Right kidney (tissue), 1 donor: ENCODE measurements around the gene MPHOSPH9.

Experiments used
- DNase-seq: peaks from one replicate; pipeline ENCODE4 v3.0.0-alpha.2; 2016

MPHOSPH9 gene

DNA sequence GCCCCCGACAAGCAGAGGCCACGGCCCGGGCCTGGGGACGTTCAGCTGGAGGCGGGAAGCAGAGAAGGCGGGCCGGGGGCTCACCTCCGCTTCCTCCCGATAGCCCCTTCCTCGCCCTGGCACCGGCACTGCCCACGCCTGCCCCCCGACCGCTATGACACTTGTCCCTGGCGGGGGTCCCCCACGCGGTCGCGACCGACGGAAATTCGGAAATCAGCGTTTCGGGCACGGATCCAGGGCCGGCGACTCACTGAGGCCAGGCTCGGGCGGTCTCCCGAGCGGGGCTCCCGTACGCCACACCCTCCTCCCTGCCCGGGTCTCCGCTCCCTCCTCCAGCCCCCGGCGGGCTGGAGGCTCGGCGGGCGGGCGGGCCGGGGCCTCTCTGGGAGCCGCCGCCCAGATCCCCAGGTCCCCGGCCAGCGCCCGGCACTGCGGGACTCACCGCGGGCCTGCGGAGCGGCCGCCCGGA, 82.6 kb downstream of the MPHOSPH9 start:
- peak; percentile 61 for DNase-seq

DNA sequence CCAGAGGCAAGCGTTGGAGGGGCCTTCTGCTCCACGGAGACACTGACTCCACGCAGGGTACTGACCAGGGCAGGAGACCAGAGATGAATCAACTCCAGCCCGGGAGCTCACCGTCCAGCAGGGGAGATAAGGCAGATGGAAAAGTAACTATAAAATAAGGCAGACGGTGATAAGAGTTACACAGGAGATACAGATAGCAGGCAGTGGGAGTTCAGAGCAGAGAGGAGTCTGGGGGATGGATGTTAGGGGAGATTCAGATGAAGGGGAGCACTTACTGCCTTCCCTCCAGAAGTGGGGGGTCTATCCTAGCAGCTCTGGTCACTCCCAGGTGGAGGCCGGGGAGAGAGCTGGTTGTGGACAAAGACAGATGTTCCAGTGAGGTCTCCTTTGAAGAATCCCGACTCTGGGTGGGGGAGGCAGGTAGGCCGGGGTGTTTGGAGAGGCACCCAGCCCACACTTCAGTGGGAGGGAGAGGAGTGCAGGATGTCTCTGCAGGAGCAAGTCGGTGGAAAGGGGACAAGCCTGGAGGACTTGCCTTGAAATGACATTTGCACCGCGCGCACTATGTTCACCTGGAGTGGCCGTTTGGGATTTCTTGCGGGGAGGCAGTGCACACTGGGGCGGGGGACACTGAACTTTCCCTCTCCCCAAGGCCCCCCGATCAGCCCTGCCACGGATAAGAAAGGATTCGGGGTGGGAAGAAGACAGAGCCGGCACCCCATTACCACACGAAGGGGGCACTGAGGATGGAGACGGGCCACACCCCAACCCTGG, 83.3 kb downstream of the MPHOSPH9 start:
- DNase-seq: no peak

DNA sequence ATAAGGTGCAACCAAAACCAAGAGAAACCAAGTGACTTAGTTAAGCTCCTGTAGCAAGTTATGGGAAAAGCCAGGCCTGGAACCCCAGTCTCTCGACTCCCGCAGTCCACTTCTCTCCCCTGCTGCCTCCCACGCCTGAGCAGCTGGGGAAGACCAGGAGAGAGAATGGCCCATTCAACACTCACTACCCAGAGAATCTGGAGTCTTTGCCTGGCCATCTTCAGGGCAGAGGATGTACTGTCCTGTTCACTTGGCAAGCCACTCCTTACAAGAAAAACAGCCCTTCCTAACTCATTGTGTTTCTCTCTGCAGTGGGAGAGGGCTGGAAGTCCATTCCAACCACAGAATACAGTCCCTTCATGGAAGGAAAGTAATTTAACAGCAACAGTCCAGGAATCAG, 83.9 kb downstream of the MPHOSPH9 start:
- no peak for DNase-seq

DNA sequence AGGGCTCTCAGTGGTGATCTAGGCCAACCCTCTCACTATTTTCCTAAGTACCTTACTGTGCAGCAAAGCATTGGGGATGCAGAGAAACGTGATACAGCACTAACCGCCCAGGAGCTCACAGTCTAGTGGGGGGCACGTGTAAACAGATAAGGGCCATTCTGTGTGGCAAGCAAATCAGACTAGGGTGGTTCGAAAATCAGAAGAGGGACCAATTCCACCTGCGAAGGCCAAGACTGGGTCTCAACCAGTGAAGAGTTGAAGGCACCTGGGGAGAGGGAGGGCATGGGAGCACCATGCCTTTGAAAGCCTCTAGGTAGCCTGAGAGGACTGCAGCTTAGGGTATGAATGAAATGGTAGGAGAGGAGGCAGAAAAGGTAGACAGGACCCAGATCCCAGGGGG, 84.3 kb downstream of the MPHOSPH9 start:
- no peak for DNase-seq

DNA sequence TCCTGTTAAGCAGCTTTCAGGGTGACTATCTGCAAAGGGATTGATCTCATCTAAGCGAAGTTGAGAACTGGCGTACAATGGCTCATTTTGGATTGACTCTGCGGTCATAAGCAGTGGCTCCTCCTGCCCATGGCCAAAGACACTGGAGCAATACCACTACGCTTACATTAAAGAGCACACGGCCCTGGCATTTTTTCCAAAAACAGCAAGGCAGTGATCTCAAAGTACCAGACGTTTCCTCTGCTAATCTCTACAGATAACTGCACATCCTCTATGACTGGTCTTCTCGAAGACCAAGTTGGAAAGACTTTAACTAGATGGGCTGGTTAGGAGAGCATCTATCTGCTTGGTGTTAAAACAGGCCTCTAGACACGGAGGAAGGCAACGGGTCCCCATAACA, 84.7 kb downstream of the MPHOSPH9 start:
- DNase-seq: no peak

DNA sequence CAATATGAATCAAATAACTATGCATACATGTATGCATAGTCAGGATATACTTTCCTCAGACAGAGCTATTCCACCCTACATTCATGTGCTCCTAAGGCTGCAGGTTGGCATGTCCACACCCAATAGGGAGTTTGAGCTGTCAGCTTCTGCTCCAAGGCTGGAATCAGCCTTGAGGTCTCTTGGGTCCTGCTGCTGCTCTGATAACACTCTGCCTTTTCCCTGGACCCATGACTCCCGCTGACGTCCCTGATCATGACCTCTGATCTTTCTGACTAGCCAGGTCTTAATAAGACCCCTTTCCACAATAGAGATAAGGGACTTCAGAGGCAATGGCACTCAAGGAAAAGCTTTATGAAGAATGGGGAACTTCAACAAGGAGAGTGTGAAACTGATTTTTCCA, 87.7 kb downstream of the MPHOSPH9 start:
- no peak for DNase-seq

DNA sequence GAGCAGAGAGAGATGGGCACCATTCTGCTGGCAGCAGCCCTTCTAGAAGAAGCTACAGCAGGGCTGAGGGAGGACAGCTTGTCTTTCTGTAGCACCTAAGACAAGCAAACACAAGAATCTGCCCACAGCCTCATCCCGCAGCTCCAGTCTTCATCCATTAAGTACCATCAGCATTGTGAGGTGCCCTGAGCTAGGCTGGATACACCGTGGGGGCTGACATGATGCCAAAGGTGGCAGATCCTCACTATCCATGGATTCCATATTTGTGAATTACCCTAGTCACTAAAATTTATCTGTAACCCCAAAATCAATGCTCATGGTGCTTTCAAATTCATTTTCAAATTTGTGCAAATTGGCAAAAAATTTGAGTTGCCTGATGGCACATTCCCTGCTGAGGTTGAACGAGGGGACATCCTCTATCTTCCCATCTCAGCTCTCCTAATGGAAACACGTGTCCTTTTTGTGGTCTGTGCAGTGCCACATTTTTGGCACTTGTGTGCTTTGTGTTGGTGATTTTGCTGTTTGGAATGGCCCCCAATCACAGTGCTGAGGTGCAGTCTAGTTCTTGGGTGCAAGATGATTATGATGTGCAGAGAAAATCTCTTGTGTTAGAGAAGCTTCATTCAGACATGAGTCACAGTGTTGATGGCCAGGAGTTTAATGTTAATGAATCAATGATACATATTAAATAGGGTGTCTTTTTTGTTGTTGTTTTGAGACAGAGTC, 89.0 kb downstream of the MPHOSPH9 start:
- no peak for DNase-seq

DNA sequence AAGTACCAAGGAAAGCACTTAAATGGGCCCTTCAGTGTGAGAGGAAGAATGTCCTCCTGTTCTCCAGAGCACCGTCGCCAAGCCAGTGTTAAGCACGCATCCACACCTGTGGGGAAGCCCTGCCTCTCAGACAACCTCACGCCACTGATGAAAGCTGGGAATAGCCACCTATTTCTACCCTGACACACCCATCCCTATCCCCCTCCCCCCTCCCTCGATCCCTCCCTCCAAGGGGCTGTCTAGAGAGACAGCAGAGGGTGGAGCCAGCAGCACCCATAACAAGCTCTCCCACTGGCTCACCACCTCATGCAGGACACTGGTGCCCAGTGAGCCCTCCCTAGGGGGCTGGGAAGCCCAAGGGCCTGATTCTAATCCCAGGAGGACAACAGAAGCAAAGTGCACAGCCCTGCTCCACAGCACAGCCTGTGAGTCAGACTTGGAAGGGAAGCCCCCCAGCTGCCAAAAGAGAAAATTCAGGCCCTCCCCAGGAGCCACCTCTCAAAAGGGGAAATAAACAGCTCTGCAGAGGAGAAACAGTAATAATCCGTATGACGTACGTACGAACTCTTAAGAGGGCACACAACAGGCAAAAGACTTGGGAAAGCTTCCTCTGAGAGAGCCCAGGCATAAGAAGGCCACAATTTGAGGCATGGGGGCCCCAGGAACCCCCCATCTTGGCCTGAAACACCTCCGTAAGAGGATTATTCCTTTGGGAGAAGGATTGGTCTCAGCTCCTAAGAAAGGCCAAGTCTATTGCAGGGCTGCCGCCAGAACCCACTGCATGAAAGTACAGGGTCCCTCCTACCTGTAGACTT, 89.8 kb downstream of the MPHOSPH9 start:
- DNase-seq: no peak

DNA sequence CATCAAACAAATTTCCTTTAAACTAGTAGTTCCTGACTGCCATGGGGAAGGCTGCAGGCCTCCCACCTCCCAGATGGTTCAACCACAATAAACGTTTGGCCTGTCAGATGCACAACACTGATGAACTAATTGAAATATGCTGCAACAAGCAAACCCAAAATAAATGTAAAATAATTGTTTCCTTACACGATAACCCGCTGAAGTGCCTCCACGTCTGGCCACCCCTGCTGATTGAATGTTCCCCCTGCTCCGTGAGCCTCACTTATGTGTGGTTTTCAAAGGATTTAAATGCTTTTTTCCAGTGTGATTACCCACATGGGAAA, 90.5 kb downstream of the MPHOSPH9 start:
- no peak for DNase-seq

DNA sequence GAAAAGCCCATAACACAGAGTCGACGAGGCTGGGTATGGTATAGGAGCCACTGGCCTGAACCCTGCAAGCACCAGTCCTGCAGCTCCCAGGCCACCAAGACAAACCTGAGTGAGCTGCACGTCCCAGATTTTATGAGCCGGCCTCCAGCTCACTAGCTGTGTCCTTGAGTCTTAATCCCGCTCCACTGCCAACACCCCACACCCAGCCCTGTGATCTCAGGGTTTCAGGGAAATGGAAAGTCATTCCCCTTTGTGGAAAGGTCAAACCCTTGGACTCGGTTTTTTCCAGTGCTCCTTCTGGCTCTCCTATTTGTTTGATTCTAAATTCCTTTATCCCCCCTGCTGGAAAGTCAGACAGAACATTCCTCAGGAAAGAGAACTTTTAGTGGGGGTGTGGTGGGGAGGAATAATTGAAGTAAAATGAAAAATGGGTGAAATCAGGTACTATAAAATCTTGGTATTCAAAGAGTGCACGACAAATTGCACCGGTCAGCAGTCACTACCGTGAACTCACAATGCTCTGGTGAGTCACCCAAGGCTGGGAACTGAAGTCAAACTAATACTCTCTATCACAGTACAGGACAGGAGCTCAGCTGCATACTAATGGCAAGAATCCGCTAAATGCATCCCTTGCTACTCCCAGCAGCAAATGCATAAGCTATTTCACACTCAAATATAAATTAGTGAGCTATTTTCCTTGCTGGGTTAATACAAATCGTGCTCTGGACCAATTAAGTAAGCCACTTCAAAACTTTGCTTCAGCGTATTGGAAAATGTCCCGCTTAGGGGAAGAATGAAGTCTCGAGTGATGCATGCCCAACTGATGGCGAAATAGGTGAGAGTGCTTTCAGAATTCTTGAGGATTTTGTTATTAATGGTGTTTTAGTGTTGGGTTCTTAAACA, 91.1 kb downstream of the MPHOSPH9 start:
- no peak for DNase-seq

DNA sequence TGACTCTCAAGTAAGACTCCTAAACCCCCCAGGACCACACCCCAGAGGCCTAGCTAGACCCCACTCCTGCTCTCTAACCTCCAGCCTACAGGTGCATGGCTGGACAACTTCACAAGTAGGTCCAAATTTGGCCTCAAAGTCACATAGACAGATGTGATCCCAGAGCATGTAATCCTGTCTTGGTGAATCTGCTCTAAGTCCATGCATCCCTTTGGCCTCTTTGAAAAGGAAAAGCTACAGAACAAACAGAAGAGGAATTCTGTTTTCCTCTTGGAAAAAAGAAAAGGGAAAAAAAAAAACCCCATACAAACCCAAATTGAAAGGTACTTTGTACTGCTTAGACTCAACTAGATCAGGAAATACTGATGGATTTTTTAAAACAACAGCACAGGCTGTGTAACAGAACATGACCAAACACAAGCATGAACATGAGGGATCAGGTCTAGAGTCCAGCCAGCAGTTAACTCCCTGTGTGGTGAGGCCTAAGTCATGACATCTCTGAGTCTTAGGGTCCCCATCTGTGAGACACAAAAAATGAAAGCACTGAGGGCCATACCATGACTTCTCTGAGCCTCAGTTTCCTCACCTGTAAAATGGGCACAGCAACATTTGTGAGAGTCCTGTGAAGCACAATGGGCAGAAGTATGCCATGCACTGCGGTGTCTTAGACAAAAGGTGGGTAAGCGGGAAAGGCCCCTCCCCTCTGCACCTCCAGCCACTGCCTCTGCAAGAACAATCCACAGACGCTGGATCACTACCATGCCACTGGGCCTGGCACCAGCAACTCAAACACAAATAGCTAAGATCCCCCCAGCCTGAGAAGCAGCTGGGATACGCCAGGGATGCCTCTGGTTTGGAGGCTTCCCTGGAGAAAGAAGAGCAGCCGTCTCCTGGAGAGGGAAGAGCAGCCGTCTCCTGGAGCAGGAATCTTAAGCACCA, 92.0 kb downstream of the MPHOSPH9 start:
- DNase-seq: no peak

DNA sequence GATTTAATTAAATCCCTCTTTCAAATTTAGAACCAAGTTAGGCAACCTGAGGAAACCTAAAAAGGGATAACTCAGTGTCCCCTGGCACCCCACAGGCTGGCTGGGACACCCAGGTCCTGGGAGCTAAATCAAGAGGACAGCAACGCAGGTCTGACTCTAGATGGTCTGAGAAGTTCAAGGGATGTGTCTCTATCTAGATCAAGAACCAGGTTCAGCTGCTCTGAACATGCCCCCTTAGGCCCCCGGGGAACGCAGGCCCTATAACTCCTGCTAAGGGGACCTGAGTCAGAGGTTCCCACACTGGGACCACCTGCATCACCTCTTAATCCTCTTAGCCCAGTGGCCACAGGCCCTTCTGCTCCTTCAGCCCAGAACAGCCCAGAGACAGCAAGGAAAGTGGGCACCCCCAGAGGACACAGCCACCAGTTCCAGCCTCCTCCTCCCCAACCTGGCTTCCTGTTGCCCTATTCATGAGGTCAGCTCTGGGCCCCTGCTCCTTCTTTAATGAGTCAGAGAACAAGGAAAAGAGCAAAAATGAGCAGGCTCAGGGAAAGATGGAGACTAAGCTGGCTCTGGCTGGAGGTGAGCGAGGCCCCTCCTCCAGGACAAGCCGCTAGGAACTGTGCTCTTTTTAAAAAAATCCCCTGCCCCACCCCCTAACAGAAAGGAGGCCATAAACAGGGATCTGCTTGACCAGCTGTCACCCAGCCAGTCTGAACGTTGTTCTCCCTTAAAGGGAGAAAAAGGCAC, 92.8 kb downstream of the MPHOSPH9 start:
- DNase-seq: peak; percentile 36

DNA sequence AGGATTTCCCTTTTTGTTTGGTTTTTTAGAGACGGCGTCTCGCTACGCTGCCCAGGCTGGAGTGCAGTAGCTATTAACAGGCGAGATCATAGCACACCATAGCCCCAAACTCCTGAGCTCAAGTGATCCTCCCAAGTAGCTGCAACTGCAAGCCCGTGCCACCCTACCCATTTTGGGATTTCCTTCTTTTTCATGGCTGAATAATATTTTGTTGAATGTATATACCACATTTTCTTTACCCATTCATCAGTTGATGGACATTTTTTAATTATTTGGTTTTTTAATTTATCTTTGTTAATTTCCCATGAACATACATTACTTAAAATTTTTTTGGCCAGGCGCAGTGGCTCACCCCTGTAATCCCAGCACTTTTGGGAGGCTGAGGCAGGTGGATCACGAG, 97.3 kb downstream of the MPHOSPH9 start:
- DNase-seq: no peak

DNA sequence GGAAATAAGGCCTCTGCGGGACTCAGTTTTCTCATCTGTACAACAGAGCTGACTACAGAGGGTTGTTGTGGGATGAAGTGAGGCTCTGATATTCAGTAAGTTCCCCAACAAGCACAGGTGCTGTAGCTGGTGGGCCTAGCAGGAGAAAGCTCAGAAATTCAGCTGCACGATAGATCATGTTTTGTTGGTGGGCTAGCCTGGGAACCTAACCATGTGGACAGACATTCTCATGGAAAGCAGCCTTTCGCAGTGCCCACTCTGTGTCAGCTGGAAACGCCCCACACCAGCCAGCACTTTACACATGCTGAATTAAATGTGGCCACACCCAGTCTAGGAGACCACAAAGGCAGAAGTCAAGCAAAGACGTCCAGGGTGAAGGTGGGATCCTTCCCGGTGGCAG, 98.1 kb downstream of the MPHOSPH9 start:
- no peak for DNase-seq

DNA sequence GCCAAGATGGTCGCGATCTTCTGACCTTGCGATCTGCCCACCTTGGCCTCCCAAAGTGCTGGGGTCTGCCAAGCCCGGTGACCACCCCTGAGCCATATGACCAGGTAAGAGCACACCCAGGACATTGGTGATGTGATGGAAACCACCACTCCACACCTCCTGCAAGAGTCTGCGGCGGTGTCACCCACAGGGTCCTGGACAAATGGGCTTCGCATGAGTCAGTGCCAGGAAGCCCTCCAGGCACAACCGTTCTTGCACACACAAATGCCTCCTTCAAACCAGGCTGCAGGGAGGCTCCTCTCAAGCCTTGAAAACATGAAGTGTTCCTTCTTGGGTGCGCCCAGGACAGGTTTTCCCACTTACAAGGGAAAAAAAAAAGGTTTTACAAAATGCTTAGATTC, 98.7 kb downstream of the MPHOSPH9 start:
- no peak for DNase-seq

DNA sequence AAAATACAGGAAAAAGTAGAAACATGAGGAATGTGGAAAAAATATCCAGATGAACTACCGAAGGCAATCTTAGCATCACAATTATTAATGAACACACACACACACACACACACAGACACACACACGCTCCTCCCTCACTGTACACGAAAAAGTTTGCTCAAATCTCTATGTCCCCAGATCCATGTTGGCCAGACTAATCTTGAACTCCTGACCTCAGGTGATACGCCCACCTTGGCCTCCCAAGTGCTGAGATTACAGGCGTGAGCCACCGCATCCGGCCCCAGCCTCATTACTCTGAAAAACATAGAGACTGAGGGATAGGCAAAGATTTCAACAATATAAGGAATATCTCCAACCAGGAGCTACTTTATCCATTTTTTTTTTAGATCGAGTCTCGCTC, 99.2 kb downstream of the MPHOSPH9 start:
- DNase-seq: no peak

DNA sequence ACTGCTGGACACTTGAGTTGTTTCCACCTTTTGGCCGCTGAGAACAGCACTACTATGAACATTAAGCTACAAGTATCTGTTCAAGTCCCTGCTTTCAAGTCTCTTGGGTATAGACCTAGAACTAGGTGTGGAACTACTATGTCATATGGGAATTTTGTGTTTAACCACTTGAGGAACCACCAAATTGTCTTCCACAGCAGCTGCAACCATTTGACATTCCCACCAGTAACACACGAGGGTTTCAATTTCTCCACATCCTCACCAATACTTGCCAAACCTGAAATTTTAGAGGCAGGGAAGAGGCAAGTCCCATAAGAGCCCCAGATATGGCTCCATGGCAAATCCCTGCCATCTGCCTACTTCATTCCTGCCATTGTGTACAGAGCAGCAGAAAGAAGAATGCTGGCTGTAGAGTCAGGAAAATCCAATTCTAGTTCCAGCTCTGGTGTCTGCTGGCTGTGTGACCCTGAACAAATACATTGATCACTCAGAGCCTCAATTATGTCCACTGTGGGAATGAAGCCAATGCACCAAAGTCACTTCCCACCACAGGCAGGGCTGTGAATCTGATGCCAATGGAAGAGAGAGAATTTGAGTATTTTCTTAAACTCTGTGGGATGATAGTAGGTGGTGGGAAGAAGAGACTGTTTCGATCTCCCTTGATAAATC, 99.9 kb downstream of the MPHOSPH9 start:
- no peak for DNase-seq

DNA sequence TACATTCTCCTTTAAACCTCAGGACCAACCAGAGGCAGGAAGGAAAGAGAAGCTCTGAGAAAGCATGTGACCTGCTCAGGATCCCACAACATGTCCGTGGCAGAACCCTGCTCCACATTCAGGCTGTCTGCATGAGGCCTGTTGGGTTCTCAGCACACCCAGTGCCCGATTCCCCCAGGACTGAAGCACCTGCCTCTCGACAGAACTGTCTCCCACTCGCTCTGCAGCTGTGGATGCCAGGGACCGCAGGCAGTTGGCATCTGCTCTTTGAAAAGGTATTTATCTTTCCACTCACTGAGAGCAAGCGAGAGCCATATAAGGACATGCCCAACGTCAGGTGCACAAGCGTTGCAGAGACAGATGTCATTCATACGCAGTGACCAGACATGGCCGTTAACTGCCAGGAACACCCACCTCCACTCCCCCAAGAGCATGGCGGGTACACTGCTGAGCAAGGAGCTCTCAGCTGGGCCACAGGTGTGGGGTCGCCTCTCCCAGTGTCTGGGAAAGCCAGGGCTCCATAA, 101.0 kb downstream of the MPHOSPH9 start:
- no peak for DNase-seq

DNA sequence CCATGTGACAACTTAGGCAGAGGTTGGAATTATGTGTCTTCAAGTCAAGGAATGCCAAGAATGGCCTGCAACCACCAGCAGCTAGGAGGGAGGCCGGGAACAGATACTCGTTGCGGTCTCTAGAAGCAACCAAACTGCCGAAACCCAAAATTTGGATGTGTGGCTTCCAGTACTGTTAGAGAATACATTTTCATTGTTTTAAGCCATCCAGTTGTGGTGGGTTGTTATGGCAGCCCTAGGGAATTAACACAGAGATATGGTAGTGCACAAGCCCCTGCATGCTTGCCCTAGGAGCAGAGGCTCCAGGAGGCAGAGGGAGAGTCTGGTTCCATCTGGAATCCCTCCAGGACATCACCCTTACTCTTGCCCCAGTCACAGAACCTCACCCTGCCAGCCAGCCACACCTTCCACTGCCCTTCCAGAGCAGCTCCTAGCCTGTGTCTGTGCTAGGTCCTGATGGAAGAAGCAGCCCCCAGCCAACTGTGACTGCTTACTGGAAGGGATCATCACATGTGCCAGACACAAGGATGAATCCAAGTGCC, 101.6 kb downstream of the MPHOSPH9 start:
- DNase-seq: no peak
